Caki2 (cell line): Measurements from ENCODE around the gene TCF20. TPM values are rescaled to one million over a fixed set of nuclear protein-coding genes. Genes with fewer than 3 reads are reported as not detected.

Source experiments
- DNase-seq: peaks from one replicate; pipeline ENCODE4 v3.0.0-alpha.2; 2015; ENCODE audit warnings: low read depth
- in situ Hi-C: cut with HindIII; loops from 2 replicates; pipeline ENCODE4 v1.10.0; 2016; ENCODE audit warnings: low sequenced_read_pairs, low pct_unique_long_range_greater_than_20kb, mixed read lengths
- total RNA-seq: library from RNA; depleted of rRNA; stranded (reverse); fragments of >200 nt; shearing (Covaris generic); gene quantifications from 2 replicates; pipeline ENCODE4 v1.2.3, GENCODE V29; 2014; ENCODE audit warnings: low replicate concordance; rRNA removed

TCF20 gene
- 16.9 and 21.3 TPM in 2 replicates for total RNA-seq

DNA sequence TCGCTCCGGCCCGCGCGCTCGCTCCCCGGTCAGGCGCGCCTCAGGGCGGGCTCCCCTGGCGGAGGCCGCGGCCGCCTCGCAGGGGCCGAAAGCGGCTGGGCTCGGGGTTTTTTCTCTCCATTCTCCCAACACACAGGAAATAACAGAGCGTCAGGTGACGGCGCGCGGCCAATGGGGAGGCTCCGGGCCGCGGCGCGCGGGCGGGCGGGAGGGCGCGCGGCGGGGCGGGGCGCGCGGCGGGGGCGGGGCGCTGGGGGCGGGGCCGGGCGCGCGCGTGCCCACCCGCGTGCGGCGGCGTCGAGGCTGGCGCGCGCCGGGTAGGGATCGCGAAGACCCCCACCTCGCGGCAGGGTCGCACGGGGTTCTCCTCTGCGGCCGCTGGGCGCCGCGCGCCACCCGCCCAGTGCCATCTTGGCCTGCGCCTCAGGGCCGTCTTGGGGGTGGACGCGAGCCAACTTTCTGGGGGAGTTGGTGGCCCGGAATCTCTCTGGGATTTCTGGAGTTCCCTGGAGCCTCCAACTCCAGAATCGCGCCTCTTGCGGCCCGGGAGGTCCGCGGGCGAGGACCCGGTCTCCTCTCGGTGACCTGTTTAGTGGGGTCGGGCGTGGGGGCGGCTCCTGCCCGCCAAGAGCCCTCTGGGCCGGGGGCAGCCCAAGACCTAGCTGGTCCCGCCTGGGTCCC is at the start of gene TCF20:
TCF20 (minus strand) TSS at position 144 of the 681 bp plus-strand sequence. CDS start 55,348 bp downstream, outside the sequence.
- in situ Hi-C loops: no loop called here
- peak; percentile 66 for DNase-seq

DNA sequence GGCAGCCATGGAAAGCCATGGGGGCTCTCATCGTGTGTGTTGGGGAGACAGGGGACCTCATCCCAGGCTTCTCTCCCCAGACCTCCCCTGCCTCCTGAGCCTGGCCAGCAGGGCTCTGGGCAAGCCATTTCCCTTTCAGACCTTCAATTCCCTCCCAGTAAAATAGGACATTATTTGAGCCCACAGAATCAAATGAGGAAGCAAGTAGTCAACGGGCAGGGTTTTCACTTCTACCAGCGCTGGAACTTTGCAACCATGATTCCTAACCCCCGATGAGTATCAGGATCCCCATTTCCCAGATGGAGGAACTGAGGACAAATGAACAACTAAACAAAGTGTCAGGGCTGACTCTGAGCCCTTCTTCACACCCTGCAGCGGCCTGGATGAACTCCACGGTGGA is 48.9 kb upstream of the TCF20 start:
- no peak for DNase-seq
- in situ Hi-C loops: no loop called here

DNA sequence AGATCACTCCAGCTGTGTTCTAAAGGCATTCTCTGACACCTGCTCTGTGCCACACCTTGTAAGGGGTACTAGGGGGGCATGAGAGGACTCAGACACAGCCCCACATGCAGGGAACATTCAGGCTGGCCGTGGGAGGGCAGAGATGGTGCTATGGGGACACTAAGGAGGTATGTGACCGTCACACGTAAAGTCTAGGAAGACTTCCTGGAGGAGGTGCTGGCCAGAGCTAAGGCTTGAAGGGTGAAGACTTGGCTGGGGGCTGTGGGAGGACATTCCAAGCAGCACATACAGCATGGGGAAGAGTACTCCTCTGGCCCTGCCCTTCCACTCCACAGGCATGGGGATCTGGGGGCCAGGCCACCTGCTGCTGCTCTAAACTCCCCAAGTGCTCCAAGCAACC is 48.5 kb upstream of the TCF20 start:
- in situ Hi-C loops: no loop called here
- no peak for DNase-seq

DNA sequence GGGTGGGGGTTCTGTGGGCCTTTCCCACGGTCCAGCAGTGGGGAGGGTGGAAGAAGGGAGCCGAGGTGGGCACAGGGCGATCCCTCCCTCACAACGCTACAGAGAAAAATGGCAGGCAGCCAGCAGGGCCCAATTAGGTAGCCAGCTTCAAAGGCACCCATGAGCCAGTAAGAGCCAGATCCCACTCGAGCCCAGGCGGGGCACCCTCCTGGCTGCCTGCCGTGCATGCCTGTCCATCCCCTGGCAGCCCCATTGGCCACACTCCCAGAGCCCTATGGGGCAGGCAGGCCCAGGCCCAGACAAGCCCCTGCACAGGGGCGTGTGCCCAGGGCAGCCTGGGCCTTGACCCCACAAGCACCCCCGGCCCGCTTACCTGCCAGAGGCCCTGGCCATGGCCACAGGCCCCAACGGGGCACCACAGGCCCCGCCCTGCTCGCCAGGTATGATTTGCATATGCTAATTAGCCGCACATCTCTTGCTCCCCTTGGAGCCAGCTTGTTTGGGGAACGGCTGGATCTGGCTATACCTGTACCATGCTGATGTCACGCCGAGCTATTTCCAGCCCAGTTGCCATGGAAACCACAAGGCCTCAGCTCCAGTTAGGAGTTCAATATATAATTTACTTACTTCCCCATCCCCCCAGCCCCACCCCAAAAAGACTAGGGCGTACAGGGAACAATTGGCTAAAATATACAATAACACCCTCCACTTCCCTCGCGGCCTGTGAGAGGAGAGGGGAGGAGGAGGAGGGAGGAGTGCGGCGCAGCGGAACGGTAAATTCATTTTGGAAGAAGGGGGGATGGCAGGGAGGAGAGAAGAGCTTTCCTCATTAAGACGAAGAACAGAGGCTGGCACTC is 47.5 kb upstream of the TCF20 start:
- DNase-seq: peak; percentile 67
- in situ Hi-C loops: no loop called here

DNA sequence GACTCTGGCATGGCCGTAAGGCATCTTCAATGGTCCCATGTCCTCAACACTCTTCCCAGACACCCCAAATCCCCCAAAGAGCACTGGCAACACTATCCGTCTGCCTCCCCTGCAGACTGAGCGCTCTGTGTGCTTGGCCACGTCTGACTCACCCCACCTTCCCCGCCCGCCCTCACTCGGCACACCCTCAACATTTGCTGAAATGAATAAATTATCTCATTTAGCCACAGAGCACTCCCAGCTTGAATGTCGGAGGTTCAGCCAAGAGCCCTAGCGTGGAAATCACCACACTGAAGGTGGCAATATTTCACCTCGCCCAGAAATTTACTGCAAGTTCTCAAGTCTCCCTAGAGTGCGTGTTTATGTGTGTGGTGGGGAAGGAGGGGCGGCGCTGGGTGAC is 46.6 kb upstream of the TCF20 start:
- peak; percentile 66 for DNase-seq
- in situ Hi-C loops: no loop called here

DNA sequence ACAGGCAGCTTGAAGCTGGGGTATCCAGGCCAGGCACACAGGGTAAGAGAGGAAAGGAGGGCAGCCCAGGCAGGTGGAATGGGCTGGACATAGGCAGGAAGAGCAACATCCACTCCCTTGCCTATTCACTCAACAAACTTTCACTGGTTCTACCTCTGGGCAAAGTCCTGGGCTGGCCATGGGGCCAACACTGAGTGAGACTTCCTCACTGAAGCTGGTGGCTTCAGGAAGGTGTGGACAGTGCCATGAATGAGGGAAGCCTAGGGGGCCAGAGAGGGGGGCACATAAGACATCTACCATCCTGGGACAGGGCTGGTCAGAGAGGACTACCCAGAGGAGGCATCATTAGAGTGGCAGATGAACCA is 44.9 kb upstream of the TCF20 start:
- no peak for DNase-seq
- in situ Hi-C loops: no loop called here

DNA sequence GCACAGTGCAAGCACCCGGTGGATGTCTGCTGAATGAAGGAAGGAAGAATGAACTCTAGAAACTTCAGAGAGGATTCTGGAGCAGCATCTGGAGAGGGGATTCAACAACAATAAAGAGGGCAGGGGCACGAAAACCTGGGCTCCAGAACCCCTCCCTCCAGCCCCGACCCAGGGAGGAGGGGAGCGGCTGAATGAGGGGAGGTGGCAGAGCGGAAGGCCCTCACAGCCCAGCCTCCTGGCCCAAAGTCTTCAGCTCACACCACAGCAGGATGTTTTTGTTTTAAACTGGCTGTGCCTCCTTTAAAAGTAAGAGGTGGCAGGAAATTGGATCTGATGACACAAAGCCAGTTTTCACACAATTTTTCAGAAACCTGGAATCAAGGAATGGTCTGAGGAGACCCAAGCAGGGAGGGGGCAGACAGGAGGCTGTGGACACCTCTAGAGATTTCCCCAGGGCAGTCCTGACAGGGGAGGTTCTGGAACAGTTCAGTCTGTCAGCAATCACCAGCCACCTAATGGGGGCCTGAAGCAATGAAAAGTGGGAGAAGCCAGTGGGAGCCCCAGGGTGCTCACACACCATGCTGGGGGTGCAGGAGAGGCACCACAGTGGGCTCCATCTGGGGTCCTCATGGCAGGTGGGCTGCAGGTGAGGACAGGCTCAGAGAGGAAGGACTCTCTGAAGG is 44.4 kb upstream of the TCF20 start:
- DNase-seq: no peak
- in situ Hi-C loops: no loop called here

DNA sequence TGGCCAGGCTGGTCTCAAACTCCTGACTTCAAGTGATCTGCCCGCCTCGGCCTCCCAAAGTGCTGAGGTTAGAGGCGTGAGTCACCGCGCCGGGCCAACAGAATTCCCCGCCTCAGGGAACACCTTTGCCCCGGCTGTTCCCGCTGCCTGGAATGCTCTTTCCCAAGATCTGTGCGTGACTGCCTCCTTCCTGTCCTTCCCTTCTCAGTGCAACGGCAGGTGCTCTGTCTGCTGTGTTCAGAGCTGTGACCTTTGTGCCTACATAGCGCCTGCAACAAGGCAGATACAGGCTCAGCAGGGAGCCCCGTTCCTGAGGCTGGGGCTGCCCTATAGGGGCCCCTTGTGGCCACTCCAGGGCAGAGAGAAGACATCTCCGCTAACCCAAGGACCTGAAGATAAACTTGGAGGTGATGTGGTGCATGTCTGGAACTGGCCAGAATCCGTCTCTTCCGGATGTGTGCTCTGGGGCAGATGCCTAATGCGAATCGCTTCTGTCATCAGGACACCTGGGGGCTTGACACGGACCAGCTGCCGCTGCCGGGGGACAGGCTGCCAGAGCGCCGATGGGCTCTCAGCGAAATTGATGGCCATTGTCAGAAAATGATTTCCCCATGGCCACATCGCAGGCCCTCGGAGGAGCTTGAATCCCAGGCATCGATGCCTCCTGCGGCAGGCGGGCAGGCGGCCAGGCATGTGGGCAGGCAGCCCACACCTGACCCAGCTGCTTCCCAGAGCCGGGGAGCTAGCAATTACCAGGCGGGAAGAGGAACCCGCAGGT is 43.5 kb upstream of the TCF20 start:
- in situ Hi-C loops: no loop called here

DNA sequence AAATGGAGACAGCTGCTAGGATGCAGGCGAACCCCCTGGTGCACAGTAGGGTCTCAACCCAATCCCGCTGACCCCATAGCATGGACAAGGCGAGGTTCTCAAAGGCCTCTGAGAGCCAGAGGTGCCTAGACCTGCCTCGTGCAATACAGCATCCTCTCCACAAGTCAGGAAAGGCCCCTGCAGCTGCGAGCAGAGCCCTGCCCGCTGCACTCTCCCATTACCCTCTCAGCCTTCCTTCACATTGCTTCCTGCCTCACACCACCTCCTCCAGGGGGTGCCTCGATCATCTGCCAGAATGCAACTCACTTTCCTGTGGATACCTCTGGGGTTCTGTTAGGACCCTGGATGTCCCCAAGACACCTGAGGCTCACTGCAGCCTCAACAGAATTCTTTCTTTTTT is 42.8 kb upstream of the TCF20 start:
- in situ Hi-C loops: no loop called here
- no peak for DNase-seq

More for the DNA sequence above, 43.5 kb upstream of the TCF20 start:
- peak; percentile 98 for DNase-seq

DNA sequence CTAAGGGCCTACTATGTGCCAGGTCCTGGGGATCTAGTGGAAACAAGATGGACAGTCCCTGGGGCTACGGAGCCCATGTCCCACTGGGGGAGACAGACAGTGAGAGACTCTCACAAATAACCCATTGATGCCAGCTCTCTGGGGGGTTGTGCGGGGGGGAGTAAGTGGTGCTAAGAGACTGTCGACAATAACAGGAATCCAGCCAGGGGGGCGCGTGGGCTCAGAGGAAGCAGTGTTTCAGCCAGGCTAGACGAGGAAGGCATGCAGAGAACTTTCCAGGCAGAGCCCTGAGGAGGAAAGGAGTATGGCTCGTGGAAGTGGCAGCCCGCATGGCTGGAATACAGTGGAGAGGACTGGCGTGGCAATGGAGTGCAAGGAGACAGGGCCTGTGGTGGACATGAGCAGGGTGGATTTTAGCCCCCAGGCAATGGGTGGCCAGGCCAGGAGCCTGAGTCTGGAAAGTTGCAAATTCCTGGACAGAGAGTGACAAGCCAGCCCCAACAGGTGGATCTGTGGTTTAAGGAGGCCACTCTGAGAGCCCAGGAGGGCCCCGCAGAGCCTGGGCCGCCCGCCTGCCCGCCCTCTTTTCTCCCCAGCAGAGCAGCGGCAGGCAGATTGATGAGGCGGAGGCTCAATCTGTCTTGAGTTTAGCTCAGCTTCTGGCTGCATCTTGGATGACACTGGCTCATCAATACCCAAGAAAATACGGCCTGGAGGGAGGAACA is 40.0 kb upstream of the TCF20 start:
- in situ Hi-C loops: no loop called here
- DNase-seq: no peak

DNA sequence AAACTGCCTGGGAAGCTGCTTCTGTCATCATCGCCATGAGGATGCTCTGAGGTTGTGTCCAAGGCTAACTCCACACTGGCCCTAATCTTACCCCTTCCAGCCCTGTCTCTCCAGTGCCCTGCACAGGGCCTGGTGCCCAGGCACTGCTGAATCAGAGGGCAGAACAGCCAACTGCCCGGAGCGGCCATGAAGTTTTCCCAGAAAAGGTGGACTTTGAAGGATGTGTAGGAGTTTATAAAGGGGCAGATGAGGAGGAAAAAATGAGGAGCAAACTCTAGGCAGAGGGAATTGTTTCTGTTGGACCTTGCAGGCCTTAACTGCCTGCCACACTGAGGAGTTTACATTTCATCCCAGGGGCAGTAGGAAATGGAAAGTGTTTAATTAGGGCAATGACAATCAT is 39.4 kb upstream of the TCF20 start:
- in situ Hi-C loops: no loop called here
- DNase-seq: no peak

DNA sequence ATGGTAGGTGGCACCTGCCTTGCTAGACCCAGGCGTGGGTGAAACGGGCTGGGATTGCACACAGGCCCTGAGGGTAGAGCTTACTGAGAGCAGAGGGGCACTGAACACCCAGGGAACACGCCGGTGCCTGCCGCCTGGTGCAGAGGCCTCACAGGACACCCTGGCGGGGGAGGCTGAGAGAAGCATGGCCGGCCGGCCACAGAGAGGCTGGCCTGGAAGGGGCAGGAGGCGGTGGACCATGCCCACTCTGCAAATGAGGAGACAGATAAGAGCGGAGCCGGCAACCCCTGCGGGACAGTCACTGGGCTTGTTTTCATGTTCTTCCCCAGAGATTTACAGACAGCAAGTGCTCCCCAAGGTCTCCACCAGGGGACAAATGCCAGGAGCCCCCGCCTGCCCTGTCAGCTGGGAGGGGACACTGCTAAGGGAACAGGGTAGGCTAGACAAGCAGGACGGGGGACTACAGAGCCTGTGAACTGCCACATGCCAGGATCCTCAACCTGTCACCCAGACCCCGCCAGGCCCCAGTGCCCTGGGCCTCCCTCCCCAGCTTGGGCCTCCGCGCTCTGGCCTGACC is 38.5 kb upstream of the TCF20 start:
- in situ Hi-C loops: no loop called here
- DNase-seq: no peak

DNA sequence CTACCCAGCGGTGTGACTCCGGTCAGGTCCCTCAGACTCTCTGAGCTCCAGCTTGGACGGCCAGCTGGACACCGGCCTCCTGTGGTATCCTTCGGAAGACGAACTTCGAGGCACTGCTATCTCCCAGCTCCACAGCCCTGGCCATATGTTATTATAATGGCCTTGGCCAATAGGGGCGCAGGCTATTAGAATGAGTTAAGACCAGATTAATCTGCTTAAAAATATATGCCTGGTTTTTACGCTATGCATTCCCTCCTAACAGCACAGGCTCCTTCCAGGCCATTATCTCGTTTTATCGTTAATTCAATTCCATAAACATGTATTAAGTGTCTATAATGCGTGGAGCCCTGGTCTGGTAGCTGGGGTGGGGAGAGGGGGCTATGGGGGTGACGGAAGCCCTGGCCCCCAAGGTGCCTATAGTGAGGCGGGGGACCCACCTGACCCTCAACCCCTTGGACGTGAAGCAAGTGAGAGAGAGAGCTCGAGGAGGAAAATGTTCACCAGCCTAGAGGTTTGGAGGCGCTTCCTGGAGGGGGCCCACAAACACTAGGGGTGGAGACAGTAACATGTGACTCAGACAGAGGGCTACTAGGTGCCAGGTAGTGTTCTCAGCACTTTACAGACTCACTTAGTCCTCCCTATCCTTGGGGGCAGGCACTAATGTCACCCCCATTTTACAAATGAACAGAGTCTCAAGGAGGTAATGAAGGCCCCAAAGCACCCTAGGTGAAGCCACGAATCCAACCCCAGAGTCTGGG is 37.5 kb upstream of the TCF20 start:
- in situ Hi-C loops: no loop called here
- no peak for DNase-seq

DNA sequence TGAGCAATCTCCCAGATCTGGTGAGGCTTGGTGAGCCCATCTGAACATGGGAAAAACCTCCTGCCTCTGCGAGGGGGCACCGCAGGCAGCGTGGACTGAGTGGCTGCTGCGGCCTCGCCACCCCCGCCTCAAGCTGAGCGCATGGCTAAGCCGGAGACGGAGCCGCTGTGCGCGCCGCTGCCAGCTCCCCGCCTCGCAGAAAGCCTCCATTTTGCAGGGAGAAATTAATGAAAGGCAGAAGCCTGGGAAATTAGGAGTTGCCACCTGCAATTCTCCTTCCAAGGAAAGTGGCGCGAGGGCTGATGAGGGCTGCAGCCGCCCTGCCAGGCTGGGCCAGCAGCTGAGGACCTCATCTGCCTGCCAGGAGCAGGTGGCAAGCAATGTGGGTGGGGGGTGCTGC is 35.6 kb upstream of the TCF20 start:
- no peak for DNase-seq
- in situ Hi-C loops: no loop called here

DNA sequence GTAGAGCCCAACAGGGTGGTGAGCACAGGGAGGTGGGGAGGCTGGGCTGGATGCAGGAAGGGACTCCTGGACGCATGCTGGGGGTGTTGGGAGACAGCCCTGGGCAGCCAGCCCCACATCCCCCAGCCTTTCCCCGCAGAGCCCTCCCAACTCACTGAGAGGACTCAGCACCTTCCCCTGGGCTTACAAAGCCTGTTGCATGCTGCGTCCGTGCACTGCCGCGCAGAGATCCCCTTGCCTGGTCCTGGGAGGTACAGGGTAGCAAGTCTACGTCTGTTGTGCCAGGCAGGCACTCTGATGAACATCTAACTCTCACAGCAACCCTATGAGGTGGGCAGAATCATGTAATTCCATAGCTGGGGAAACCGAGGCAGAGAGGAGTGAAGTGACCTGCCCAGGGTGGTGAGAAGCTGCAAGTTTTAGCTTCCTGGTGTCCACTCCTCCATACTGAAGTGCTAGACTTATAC is 33.9 kb upstream of the TCF20 start:
- DNase-seq: no peak
- in situ Hi-C loops: no loop called here

DNA sequence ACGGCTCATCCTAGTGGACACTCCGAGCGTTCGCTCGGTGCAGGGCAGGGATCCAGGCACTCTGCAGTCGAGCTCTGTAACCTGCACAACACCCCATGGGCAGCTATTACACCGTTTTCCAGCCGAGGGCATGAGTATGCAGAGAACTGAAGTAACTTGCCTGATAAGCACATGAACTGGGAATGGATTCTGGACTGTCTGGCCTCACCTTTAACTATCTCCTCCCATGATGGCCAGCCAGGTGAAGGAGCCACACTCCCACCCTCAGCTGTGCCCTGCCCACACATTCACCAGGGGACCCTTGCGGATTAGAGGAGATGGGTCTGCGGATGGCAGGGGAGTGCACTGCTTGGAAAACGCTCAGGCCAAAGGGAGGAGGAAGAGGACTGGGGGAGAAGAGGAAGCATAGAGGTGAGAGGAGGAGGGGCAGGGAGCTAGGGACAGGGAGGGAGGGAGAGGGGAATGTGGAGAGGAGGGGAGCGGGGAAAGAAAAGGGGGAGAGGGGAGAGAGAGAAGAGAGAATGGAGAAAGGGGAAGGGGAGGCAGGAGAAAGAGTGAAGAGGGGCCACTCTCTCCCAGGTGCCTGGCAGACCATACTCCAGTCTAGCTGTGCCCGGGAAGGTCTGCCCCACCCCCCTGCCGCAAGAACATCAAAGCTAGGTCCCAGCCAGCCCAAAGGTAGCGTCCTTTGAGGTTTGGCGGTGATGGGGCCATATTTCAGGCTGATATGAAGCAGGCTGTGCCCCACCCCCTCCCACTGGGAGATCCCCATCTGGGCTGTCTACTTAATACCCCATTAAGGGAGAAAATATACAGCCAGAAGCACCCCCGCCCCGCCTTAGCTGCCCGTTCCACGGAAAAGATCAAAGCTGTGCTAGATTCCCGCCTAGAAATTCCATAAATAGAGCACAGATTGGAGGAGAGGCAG is 33.2 kb upstream of the TCF20 start:
- DNase-seq: no peak
- in situ Hi-C loops: no loop called here
